Skeletal muscle tissue (tissue), 4 donors: ENCODE measurements around the gene MARCHF3. TPM values are rescaled to one million over a fixed set of nuclear protein-coding genes. Genes with fewer than 3 reads are reported as not detected.

Experiments
- H3K27ac ChIP-seq: one replicate; pipeline ENCODE4 v1.7.0; 2013; ENCODE audit warnings: mild to moderate bottlenecking, low read depth, low read length, inconsistent platforms
- H3K27me3 ChIP-seq, 3 donors: one replicate each; pipeline ENCODE4 v1.7.0; 2013; ENCODE audit warnings: low read length in 3 of 3; ENCODE audit not compliant: control insufficient read depth in 3 of 3, insufficient read depth in 3 of 3
- H3K36me3 ChIP-seq, 3 donors: one replicate each; pipeline ENCODE4 v1.7.0; 2013; ENCODE audit warnings: low read length in 3 of 3; ENCODE audit not compliant: control insufficient read depth in 3 of 3, insufficient read depth in 3 of 3
- H3K4me1 ChIP-seq, 3 donors: one replicate each; pipeline ENCODE4 v1.7.0; 2013; ENCODE audit warnings: low read length in 3 of 3, mild to moderate bottlenecking in 3 of 3; ENCODE audit not compliant: control insufficient read depth in 3 of 3, insufficient read depth in 3 of 3
- H3K4me3 ChIP-seq, 3 donors: one replicate each; pipeline ENCODE4 v1.7.0; 2013; ENCODE audit warnings: low read length in 3 of 3
- H3K9ac ChIP-seq, 3 donors: one replicate each; pipeline ENCODE4 v1.7.0; 2013; ENCODE audit warnings: low read length in 3 of 3, mild to moderate bottlenecking in 3 of 3, moderate library complexity in 2 of 3, low read depth in 1 of 3
- H3K9me3 ChIP-seq, 3 donors: one replicate each; pipeline ENCODE4 v1.7.0; 2013; ENCODE audit warnings: low read length in 3 of 3; ENCODE audit not compliant: control insufficient read depth in 3 of 3
- total RNA-seq: library from RNA; depleted of rRNA; stranded (reverse); fragments of >200 nt; gene quantifications from one replicate; pipeline ENCODE4 v1.2.3, GENCODE V29; 2014
- donor health status: Osteomylitis.

MARCHF3 gene
- total RNA-seq, 1 donor from 2014 or later: 18.8 TPM

GRCh38 chr5:126878085-126878484 is 152.3 kb downstream of the MARCHF3 start:
- Histone ChIP-seq H3K9ac (no peak overlapping the region), H3K27ac (no peak overlapping the region), H3K4me3 (no peak overlapping the region), H3K27me3 (no peaks in the 10 kb centered on the region), H3K4me1 (peaks cover 0 to 5% (median 0%) of the 10 kb centered on the region in 3 donors), H3K9me3 (no peaks in the 10 kb centered on the region), H3K36me3 (peaks cover 3 to 9% (median 7%) of the 10 kb centered on the region in 3 donors)

GRCh38 chr5:126877602-126878001 is 152.8 kb downstream of the MARCHF3 start:
- H3K9me3 ChIP-seq: no peaks in the 10 kb centered on the region
- no peak overlapping the region for H3K4me3 ChIP-seq
- H3K4me1 ChIP-seq: peaks cover 0 to 5% (median 0%) of the 10 kb centered on the region in 3 donors
- H3K36me3 ChIP-seq: peaks cover 3 to 12% (median 7%) of the 10 kb centered on the region in 3 donors
- H3K27ac ChIP-seq: no peak overlapping the region
- H3K27me3 ChIP-seq: no peaks in the 10 kb centered on the region
- H3K9ac ChIP-seq: no peak overlapping the region

- Histone ChIP-seq H3K27ac (no peak overlapping the region), H3K27me3 (no peaks in the 10 kb centered on the region)
These were observed 155.0 kb downstream of the MARCHF3 start for GRCh38 chr5:126875303-126875785.

GRCh38 chr5:126872561-126873354 is 157.6 kb downstream of the MARCHF3 start:
- Histone ChIP-seq H3K9me3 (no peaks in the 10 kb centered on the region), H3K36me3 (peaks cover 4 to 17% (median 8%) of the 10 kb centered on the region in 3 donors), H3K27ac (no peak overlapping the region), H3K4me3 (no peak overlapping the region), H3K4me1 (peaks cover 0 to 2% (median 0%) of the 10 kb centered on the region in 3 donors), H3K27me3 (no peaks in the 10 kb centered on the region), H3K9ac (no peak overlapping the region)

More at GRCh38 chr5:126875303-126875785, 155.0 kb downstream of the MARCHF3 start:
- Histone ChIP-seq H3K9me3 (no peaks in the 10 kb centered on the region), H3K4me1 (peaks cover 0 to 5% (median 0%) of the 10 kb centered on the region in 3 donors), H3K4me3 (no peak overlapping the region), H3K36me3 (peaks cover 7 to 20% (median 7%) of the 10 kb centered on the region in 3 donors), H3K9ac (no peak overlapping the region)

- Histone ChIP-seq H3K27ac (no peak overlapping the region), H3K4me3 (no peak overlapping the region), H3K27me3 (no peaks in the 10 kb centered on the region), H3K9ac (no peak overlapping the region), H3K4me1 (peaks cover 2 to 4% (median 2%) of the 10 kb centered on the region in 3 donors), H3K9me3 (no peaks in the 10 kb centered on the region), H3K36me3 (peaks cover 0 to 14% (median 5%) of the 10 kb centered on the region in 3 donors)
These were observed 158.9 kb downstream of the MARCHF3 start for GRCh38 chr5:126871441-126871840.

- no peaks in the 10 kb centered on the region for H3K9me3 ChIP-seq
- H3K27me3 ChIP-seq: no peaks in the 10 kb centered on the region
- H3K9ac ChIP-seq: peak overlapping the region in 1 of 3 donors; percentile 33
- H3K27ac ChIP-seq: no peak overlapping the region
- peaks cover 4 to 7% (median 5%) of the 10 kb centered on the region in 3 donors for H3K4me1 ChIP-seq
- peaks cover 0 to 12% (median 5%) of the 10 kb centered on the region in 3 donors for H3K36me3 ChIP-seq
- peak overlapping the region in 1 of 3 donors; percentile 38 for H3K4me3 ChIP-seq
These were observed 161.3 kb downstream of the MARCHF3 start for GRCh38 chr5:126869005-126869451.

- peaks cover 0 to 12% (median 5%) of the 10 kb centered on the region in 3 donors for H3K36me3 ChIP-seq
- H3K27ac ChIP-seq: no peak overlapping the region
- H3K9ac ChIP-seq: peak overlapping the region in 1 of 3 donors; percentile 33
- no peak overlapping the region for H3K4me3 ChIP-seq
- H3K27me3 ChIP-seq: no peaks in the 10 kb centered on the region
- H3K4me1 ChIP-seq: peaks cover 4 to 9% (median 6%) of the 10 kb centered on the region in 3 donors
- no peaks in the 10 kb centered on the region for H3K9me3 ChIP-seq
These were observed 161.9 kb downstream of the MARCHF3 start for GRCh38 chr5:126868338-126869004.

- H3K4me3 ChIP-seq: no peak overlapping the region
- no peak overlapping the region for H3K27ac ChIP-seq
- no peaks in the 10 kb centered on the region for H3K27me3 ChIP-seq
These were observed 163.3 kb downstream of the MARCHF3 start for GRCh38 chr5:126866851-126867636.

GRCh38 chr5:126865299-126865698 is 165.1 kb downstream of the MARCHF3 start:
- H3K9ac ChIP-seq: no peak overlapping the region
- H3K9me3 ChIP-seq: no peaks in the 10 kb centered on the region
- no peak overlapping the region for H3K4me3 ChIP-seq
- H3K27ac ChIP-seq: no peak overlapping the region
- peaks cover 0 to under 1% (median 0%) of the 10 kb centered on the region in 3 donors for H3K36me3 ChIP-seq
- peaks cover 4 to 9% (median 6%) of the 10 kb centered on the region in 3 donors for H3K4me1 ChIP-seq
- H3K27me3 ChIP-seq: no peaks in the 10 kb centered on the region

More at GRCh38 chr5:126866851-126867636, 163.3 kb downstream of the MARCHF3 start:
- Histone ChIP-seq H3K9ac (no peak overlapping the region), H3K4me1 (peaks cover 4 to 9% (median 6%) of the 10 kb centered on the region in 3 donors), H3K36me3 (peaks cover 0 to 9% (median 3%) of the 10 kb centered on the region in 3 donors), H3K9me3 (no peaks in the 10 kb centered on the region)
